GM06990 (cell line): ENCODE results near the gene RET.

ENCODE experiments used
- DNase-seq: peaks from one replicate; pipeline ENCODE4 v3.0.0-alpha.2; 2011; ENCODE audit not compliant: insufficient read length; ENCODE audit errors: extremely low read depth
- H3K27me3 ChIP-seq: replicated peaks from 2 replicates; pipeline ENCODE4 v1.6.0; 2011; ENCODE audit warnings: low read length; ENCODE audit not compliant: control insufficient read depth, insufficient read depth
- H3K36me3 ChIP-seq: 2 replicates; pipeline ENCODE4 v1.5.1; 2011; ENCODE audit warnings: low read length; ENCODE audit not compliant: control insufficient read depth, insufficient read depth
- H3K4me3 ChIP-seq: replicated peaks from 2 replicates; pipeline ENCODE4 v1.5.1; 2011; ENCODE audit warnings: low read depth, mild to moderate bottlenecking, control low read depth, low read length
- TF ChIP-seq, protein P1 (sequence below): IDR thresholded peaks from 2 replicates; pipeline ENCODE4 v1.5.1; 2011; ENCODE audit warnings: low read length, control low read depth, mild to moderate bottlenecking, inconsistent platforms; ENCODE audit not compliant: insufficient read depth, poor library complexity, severe bottlenecking

The RET gene

GRCh38 chr10:43054593-43054992, 22.3 kb upstream of the RET start:
- TF ChIP-seq, protein P1, sequence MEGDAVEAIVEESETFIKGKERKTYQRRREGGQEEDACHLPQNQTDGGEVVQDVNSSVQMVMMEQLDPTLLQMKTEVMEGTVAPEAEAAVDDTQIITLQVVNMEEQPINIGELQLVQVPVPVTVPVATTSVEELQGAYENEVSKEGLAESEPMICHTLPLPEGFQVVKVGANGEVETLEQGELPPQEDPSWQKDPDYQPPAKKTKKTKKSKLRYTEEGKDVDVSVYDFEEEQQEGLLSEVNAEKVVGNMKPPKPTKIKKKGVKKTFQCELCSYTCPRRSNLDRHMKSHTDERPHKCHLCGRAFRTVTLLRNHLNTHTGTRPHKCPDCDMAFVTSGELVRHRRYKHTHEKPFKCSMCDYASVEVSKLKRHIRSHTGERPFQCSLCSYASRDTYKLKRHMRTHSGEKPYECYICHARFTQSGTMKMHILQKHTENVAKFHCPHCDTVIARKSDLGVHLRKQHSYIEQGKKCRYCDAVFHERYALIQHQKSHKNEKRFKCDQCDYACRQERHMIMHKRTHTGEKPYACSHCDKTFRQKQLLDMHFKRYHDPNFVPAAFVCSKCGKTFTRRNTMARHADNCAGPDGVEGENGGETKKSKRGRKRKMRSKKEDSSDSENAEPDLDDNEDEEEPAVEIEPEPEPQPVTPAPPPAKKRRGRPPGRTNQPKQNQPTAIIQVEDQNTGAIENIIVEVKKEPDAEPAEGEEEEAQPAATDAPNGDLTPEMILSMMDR: no peak
- no peaks in the 10 kb centered on the region for H3K36me3 ChIP-seq
- no peaks in the 10 kb centered on the region for H3K27me3 ChIP-seq
- no peak for DNase-seq
- H3K4me3 ChIP-seq: no peak overlapping the region

DNA sequence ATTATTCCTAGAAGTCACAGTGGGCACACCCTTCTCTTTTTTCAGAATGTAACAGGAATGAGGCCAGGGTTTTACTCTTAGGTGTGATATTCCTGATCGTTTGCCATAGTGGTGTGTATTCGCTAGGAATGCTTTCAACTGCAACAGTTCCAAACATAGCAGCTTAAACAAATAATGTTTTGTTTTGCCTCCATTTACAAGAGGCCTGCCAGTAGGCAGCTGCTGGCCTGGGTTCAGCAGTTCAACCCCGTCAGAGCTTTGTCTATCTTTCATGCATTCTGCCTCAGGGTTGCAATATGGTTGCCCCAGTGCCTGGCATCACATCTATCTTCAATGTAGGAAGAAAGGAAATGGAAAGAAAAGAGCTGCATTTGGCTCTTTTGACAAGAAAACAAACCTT, 21.7 kb upstream of the RET start:
- no peak for DNase-seq
- H3K36me3 ChIP-seq: no peaks in the 10 kb centered on the region
- no peaks in the 10 kb centered on the region for H3K27me3 ChIP-seq

GRCh38 chr10:43055991-43056567, 20.8 kb upstream of the RET start:
- DNase-seq: no peak
- TF ChIP-seq, protein P1: no peak
- Histone ChIP-seq H3K27me3 (no peaks in the 10 kb centered on the region), H3K36me3 (no peaks in the 10 kb centered on the region), H3K4me3 (no peak overlapping the region)

More for the DNA sequence above, 21.7 kb upstream of the RET start:
- TF ChIP-seq, protein P1: no peak
- H3K4me3 ChIP-seq: no peak overlapping the region

DNA sequence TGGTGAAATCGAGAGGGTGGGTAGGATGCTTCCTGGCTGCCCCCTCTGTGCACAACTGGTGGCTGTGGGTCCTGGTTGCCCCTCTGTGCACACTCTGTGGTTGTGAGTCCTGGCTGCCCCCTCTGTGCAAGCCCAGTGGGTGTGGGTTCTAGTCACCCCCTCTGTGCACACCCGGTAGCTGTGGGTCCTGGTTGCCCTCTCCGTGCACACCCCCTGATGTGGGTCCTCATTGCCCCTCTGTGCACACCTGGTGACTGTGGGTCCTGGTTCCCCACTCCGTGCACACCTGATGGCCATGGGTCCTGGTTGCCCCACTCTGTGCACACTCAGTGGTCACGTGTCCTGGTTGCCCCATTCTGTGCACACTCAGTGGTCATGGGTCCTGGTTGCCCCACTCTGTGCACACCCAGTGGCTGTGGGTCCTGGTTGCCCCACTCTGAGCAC, 20.3 kb upstream of the RET start:
- Histone ChIP-seq H3K4me3 (no peak overlapping the region), H3K36me3 (no peaks in the 10 kb centered on the region), H3K27me3 (no peaks in the 10 kb centered on the region)
- DNase-seq: no peak
- TF ChIP-seq, protein P1: no peak

DNA sequence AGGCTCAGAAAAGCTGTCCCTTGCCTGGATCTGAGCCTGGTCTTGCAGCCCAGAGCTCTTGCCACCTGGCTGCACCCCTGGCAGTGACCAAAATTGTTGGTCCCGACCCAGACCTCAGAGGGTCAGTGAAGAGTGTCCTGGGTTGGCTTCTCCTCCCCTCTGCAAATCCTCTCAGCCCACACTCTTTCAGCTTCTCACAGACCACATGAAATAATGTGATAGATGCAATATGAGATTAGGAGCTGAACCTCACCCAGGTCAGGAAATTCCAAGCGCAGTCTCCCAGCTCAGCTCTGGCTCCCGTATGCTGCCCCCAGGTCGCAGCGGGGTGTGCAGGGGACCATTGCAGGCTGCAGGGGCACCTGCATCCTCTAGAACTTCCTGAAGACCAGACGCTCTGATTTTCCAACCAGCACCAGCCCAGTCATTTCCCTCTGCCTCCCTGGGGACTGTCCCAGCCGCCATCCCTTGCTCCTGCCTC, 19.6 kb upstream of the RET start:
- DNase-seq: no peak
- TF ChIP-seq, protein P1: no peak
- no peaks in the 10 kb centered on the region for H3K36me3 ChIP-seq
- no peak overlapping the region for H3K4me3 ChIP-seq
- no peaks in the 10 kb centered on the region for H3K27me3 ChIP-seq

DNA sequence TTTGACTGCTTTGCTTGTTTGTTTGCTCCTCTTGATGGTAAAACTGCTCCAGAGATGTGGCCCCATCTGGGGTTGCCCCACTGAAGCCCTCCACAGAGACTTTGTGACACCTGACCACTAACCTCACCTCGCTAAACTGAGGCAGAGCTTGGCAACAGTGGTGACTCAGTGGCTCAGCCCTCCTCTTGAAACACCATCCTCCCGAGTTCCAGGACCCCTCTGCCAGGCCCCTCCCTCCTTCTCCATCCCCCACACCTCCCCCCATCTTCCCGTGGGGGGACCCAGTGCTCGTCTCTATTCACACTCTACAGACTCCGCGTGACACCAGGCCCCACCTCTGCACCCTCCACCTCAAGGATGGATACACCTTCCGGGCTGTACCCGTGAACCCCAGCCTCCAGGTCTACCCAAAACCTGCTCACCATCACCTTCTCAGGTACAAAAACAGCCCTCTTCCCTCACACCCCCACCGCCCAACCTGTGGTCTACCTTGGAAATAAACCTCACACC, 19.0 kb upstream of the RET start:
- H3K36me3 ChIP-seq: no peaks in the 10 kb centered on the region

More for the DNA sequence above, 19.0 kb upstream of the RET start:
- Histone ChIP-seq H3K4me3 (no peak overlapping the region), H3K27me3 (no peaks in the 10 kb centered on the region; the same call in 1 of the 2 replicates)
- DNase-seq: no peak
- TF ChIP-seq, protein P1: no peak
